ENCODE results near the gene EIF4EBP2.

GRCh38 chr10:70360215-70360614 lies 43.7 kb upstream of the EIF4EBP2 start:
- no peak for TF ChIP-seq CTCF (conservative IDR thresholded peaks at IDR 0.05; ENCODE audit: low read depth, low read length)
- TF ChIP-seq EZH2 (IDR thresholded peaks at IDR 0.05; ENCODE audit: borderline replicate concordance, low read depth, low read length, poor library complexity, severe bottlenecking), result no peak

Measured in A673 (cell line).